K562 (cell line): ENCODE results near the gene PTK7. TPM values are rescaled to one million over a fixed set of nuclear protein-coding genes. Genes with fewer than 3 reads are reported as not detected.

Experiments used
- ATAC-seq: fragments of 200-7000 bp; cut with Tn5 transposase; 3 replicates; pipeline ENCODE4 v1.9.1; 2020; ENCODE audit warnings: moderate library complexity
- BruUV-seq: library from RNA; stranded (reverse); fragments of 400-500 nt; replicated peaks from 2 replicates; lab custom pipeline; 2021; lab: Mats Ljungman, UMichigan
- CTCF ChIA-PET: fragments of 300-600 bp; formaldehyde crosslinking; extraction: SDS; loops from one replicate; lab custom pipeline; 2021; ENCODE audit warnings: low intra/inter-chr PET ratio; lab: Yijun Ruan, JAX
- POLR2A ChIA-PET: fragments of 300-600, 350-650 bp; sonication (Branson Sonifier 250); formaldehyde crosslinking; extraction: SDS; loops from one replicate; lab custom pipeline; 2021; ENCODE audit warnings: antibody characterized with exemption, inconsistent platforms; lab: Yijun Ruan, JAX
- DNase-seq, 4 experiments: peaks; one replicate each; pipeline versions ENCODE4 v3.0.0 to v3.0.0-alpha.2; 2011 to 2018; ENCODE audit warnings: low spot score in 3 of 4, mixed read lengths in 3 of 4; ENCODE audit errors: extremely low read depth in 1 of 4
- FAIRE-seq: peaks from 2 replicates; lab custom pipeline; 2011; peaks lifted over from hg19 to GRCh38; lab: Jason Lieb, UNC
- H2AFZ ChIP-seq: 2 replicates; pipeline ENCODE4 v1.6.0; 2011; ENCODE audit warnings: low read depth, low read length, control low read depth, inconsistent platforms
- H3K27ac ChIP-seq: fragments of 200-600 bp; 3 replicates; pipeline ENCODE4 v1.8.0; 2011; ENCODE audit warnings: low read depth, mild to moderate bottlenecking, control low read depth, inconsistent platforms, low read length, moderate library complexity, mixed read lengths; ENCODE audit errors: extremely low read depth
- H3K27me3 ChIP-seq, 2 experiments: fragments of 300-600 bp in 1 of 2; 2 replicates in 1 of 2; 3 replicates in 1 of 2; pipeline versions ENCODE4 v1.6.0 to v1.8.0; 2011; ENCODE audit warnings: inconsistent platforms in 2 of 2, low read length in 2 of 2, mild to moderate bottlenecking in 1 of 2, mixed read lengths in 1 of 2, moderate library complexity in 1 of 2; ENCODE audit not compliant: control insufficient read depth in 2 of 2, insufficient read depth in 2 of 2
- H3K36me3 ChIP-seq: fragments of 300-600 bp; 3 replicates; pipeline ENCODE4 v1.8.0; 2011; ENCODE audit warnings: mild to moderate bottlenecking, low read length, inconsistent platforms; ENCODE audit not compliant: control insufficient read depth, insufficient read depth
- H3K4me1 ChIP-seq, 2 experiments: fragments of 200-600 bp in 1 of 2; replicated peaks in 1 of 2; 2 replicates in 1 of 2; 3 replicates in 1 of 2; pipeline versions ENCODE4 v1.5.1 to v1.8.0; 2011; ENCODE audit warnings: inconsistent platforms in 2 of 2, low read length in 2 of 2, mild to moderate bottlenecking in 1 of 2, mixed read lengths in 1 of 2, moderate library complexity in 1 of 2; ENCODE audit not compliant: control insufficient read depth in 2 of 2, insufficient read depth in 2 of 2
- H3K4me2 ChIP-seq: 2 replicates; pipeline ENCODE4 v1.6.1; 2011; ENCODE audit warnings: low read length, control low read depth, inconsistent platforms, mixed read lengths; ENCODE audit not compliant: insufficient read depth
- H3K4me3 ChIP-seq: fragments of 200-600 bp; sonication (generic), shearing (Covaris generic); 2 replicates; pipeline ENCODE4 v1.5.1; 2016; ENCODE audit warnings: control low read depth, inconsistent platforms
- H3K79me2 ChIP-seq: fragments of 200-600 bp; 3 replicates; pipeline ENCODE4 v1.8.0; 2011; ENCODE audit warnings: low read length, inconsistent platforms; ENCODE audit not compliant: control insufficient read depth, insufficient read depth
- H3K9ac ChIP-seq, 2 experiments: 2 replicates each; pipeline versions ENCODE4 v1.6.0 to v1.6.1; 2011; ENCODE audit warnings: low read depth in 2 of 2, low read length in 2 of 2, control low read depth in 1 of 2, inconsistent platforms in 1 of 2, mild to moderate bottlenecking in 1 of 2, mixed read lengths in 1 of 2; ENCODE audit not compliant: insufficient read depth in 1 of 2
- H3K9me1 ChIP-seq: one replicate; pipeline ENCODE4 v1.6.0; 2011; ENCODE audit warnings: inconsistent platforms, mild to moderate bottlenecking, low read length, moderate library complexity; ENCODE audit not compliant: control insufficient read depth, insufficient read depth
- H3K9me3 ChIP-seq: replicated peaks from 2 replicates; pipeline ENCODE4 v1.5.1; 2011; ENCODE audit warnings: low read depth, low read length, inconsistent platforms; ENCODE audit not compliant: control insufficient read depth, insufficient read depth
- H4K20me1 ChIP-seq: replicated peaks from 2 replicates; pipeline ENCODE4 v1.6.1; 2011; ENCODE audit warnings: low read length, inconsistent platforms, mixed read lengths; ENCODE audit not compliant: control insufficient read depth, insufficient read depth
- GATA2 ChIP-seq: sonication (generic); formaldehyde crosslinking; IDR thresholded peaks from 2 replicates; pipeline ENCODE4 v1.4.0; 2020; ENCODE audit warnings: mild to moderate bottlenecking, missing genetic modification reagents
- HDGF ChIP-seq: fragments of 450-650 bp; IDR thresholded peaks from 2 replicates; pipeline ENCODE4 v1.6.1; 2016
- KAT7 ChIP-seq: sonication (generic); formaldehyde crosslinking; IDR thresholded peaks from 2 replicates; pipeline ENCODE4 v1.8.0; 2022; ENCODE audit warnings: missing genetic modification reagents, mild to moderate bottlenecking, borderline replicate concordance
- MEF2A ChIP-seq: IDR thresholded peaks from 2 replicates; pipeline ENCODE4 v1.6.1; 2011; ENCODE audit warnings: low read depth, mild to moderate bottlenecking, low read length, moderate library complexity; ENCODE audit not compliant: control insufficient read depth
- OTX1 ChIP-seq: fragments of 450-650 bp; formaldehyde crosslinking; IDR thresholded peaks from 2 replicates; pipeline ENCODE4 v1.4.0; 2022; ENCODE audit warnings: mild to moderate bottlenecking
- POLR2AphosphoS5 ChIP-seq: IDR thresholded peaks from 2 replicates; pipeline ENCODE4 v1.6.1; 2011; ENCODE audit warnings: mild to moderate bottlenecking, low read depth, low read length, moderate library complexity; ENCODE audit not compliant: control insufficient read depth, insufficient read depth
- RBM39 ChIP-seq: fragments of 200-400 bp; formaldehyde crosslinking; optimal IDR thresholded peaks from 2 replicates; pipeline ENCODE3; 2018; ENCODE audit warnings: low read depth, low read length
- SMARCE1 ChIP-seq: fragments of 450-650 bp; IDR thresholded peaks from 2 replicates; pipeline ENCODE4 v1.7.1; 2016; ENCODE audit warnings: mild to moderate bottlenecking
- TRIM24 ChIP-seq, 2 experiments: fragments of 450-650 bp; IDR thresholded peaks; 2 replicates each; pipeline ENCODE4 v1.6.1; 2016
- ZNF24 ChIP-seq: fragments of 450-650 bp; IDR thresholded peaks from 2 replicates; pipeline ENCODE4 v1.6.1; 2016
- WGBS: fragments of 100-300 bp; shearing (Covaris generic); methylation state at CpG from one replicate; pipeline ENCODE4 v1.1.6; 2016; ENCODE audit warnings: low coverage, mixed read lengths; ENCODE audit not compliant: insufficient coverage; ENCODE audit errors: missing lambda C conversion rate; 5-methylcytosine and 5-hydroxymethylcytosine counted together
- in situ Hi-C: fragments of 300-500 bp; cut with MboI; formaldehyde crosslinking; loops from 4 replicates; pipeline ENCODE4 v1.15.0; 2018; ENCODE audit warnings: inconsistent platforms, mixed read lengths
- intact Hi-C: fragments of 100-400 bp; cut with micrococcal nuclease; formaldehyde crosslinking; loops from 2 replicates; pipeline ENCODE4 v1.14.2; 2022
- polyA plus RNA-seq, 8 experiments: library from polyadenylated mRNA; depleted of rRNA in 4 of 8; stranded (reverse) in 5 of 8; unstranded in 3 of 8; fragments of >200 nt; fragmentation: Nextera tagmentation in 2 of 8; fragmentation: Illumina TruSeq in 1 of 8; extraction: Ambion mirVana in 2 of 8; extraction: Trizol in 1 of 8; gene quantifications; 2 replicates each; pipeline versions ENCODE4 v1.2.1 to v1.2.3, GENCODE V29; 2011 to 2014; ENCODE audit warnings: inconsistent platforms in 1 of 8, missing spikeins in 1 of 8
- total RNA-seq, 7 experiments: library from RNA; depleted of rRNA in 6 of 7; stranded (reverse); fragments of >200 nt in 6 of 7; fragmentation: Illumina TruSeq in 2 of 7; extraction: Trizol in 2 of 7; gene quantifications; 2 replicates each; pipeline versions ENCODE4 v1.2.1 to v1.2.3, GENCODE V29; 2011 to 2021; ENCODE audit warnings: low replicate concordance in 1 of 7
- TF ChIP-seq, protein P1 (sequence below): fragments of 450-650 bp; IDR thresholded peaks from 2 replicates; pipeline ENCODE4 v1.6.1; 2016
- TF ChIP-seq, protein P2 (sequence below), 2 experiments: IDR thresholded peaks; 2 replicates each; pipeline ENCODE4 v1.6.1; 2011; ENCODE audit warnings: borderline replicate concordance in 1 of 2, control low read depth in 1 of 2, low read depth in 1 of 2, low read length in 1 of 2, mild to moderate bottlenecking in 1 of 2, mixed read lengths in 1 of 2, moderate library complexity in 1 of 2; ENCODE audit not compliant: insufficient read depth in 1 of 2, insufficient read length in 1 of 2, poor library complexity in 1 of 2, severe bottlenecking in 1 of 2; ENCODE audit errors: extremely low read depth in 1 of 2
- TF ChIP-seq, protein P3 (sequence below), 3 experiments: fragments of 200-800 bp in 1 of 3; sonication (Bioruptor generic) in 1 of 3; sonication (generic) in 1 of 3; formaldehyde crosslinking in 1 of 3; IDR thresholded peaks; 2 replicates each; pipeline versions ENCODE4 v1.6.1 to v1.8.0; 2016 to 2022; ENCODE audit warnings: mild to moderate bottlenecking in 2 of 3, missing compliant biosample characterization in 2 of 3, missing genetic modification characterization in 2 of 3, missing genetic modification reagents in 1 of 3
- TF ChIP-seq, protein P4 (sequence below): sonication (generic); formaldehyde crosslinking; IDR thresholded peaks from 2 replicates; pipeline ENCODE4 v1.8.0; 2022; ENCODE audit warnings: missing genetic modification reagents, mild to moderate bottlenecking, moderate library complexity, borderline replicate concordance

The PTK7 gene
- total and polyA plus RNA-seq, 9 of the 15 experiments (the other 6 are each of a cell fraction or from before 2014, with no cell fraction given) = 0.20 to 6.8 (median 4.2) TPM

GRCh38 chr6:43052225-43052841 lies 23.8 kb upstream of the PTK7 start (continued):
- TF ChIP-seq KAT7 (CRISPR knock-in tag) = peak; percentile 68; the same call in 1 of the 2 replicates
- no peak for TF ChIP-seq TRIM24 (IDR thresholded peaks at IDR 0.05)

GRCh38 chr6:43052842-43053544 lies 23.1 kb upstream of the PTK7 start:
- Histone ChIP-seq H3K4me2 (peak overlapping the region; percentile 93), H3K36me3 (peaks cover 69% of the 10 kb centered on the region), H3K79me2 (peaks cover 29% of the 10 kb centered on the region), H3K27ac (peak overlapping the region; percentile 95), H4K20me1 (no peaks in the 10 kb centered on the region), H2AFZ (peak overlapping the region; percentile 78), H3K9me1 (peaks cover 9% of the 10 kb centered on the region), H3K27me3 (no peaks in the 10 kb centered on the region), H3K9ac (peak overlapping the region; percentile 96 to 97), H3K9me3 (no peaks in the 10 kb centered on the region), H3K4me1 (peaks cover 21 to 29% of the 10 kb centered on the region in 2 experiments), H3K4me3 (peak overlapping the region; percentile 73)
- ChIA-PET POLR2A (interaction anchor here (0.6 to 3.2 kb wide), 11 partner anchors 8 to 98 kb away, joined by 3 to 22 read pairs (median 5); partner anchors contain the start of genes KLHDC3 and MEA1), CTCF (interaction anchor here (0.6 to 0.7 kb wide), 2 partner anchors 17 to 119 kb away, joined by 3 to 5 read pairs; no protein-coding TSS in a partner anchor)
- intact Hi-C loops = no loop called here
- WGBS = 10% methylated on average over 22 of the region's 22 CpGs
- FAIRE-seq (peak; percentile 65), DNase-seq (peak in 2 of 4 experiments; percentile 60 to 67), ATAC-seq (peak; percentile 66)
- in situ Hi-C loops = no loop called here
- BruUV-seq = no TSS peak
- TF ChIP-seq, protein P1, sequence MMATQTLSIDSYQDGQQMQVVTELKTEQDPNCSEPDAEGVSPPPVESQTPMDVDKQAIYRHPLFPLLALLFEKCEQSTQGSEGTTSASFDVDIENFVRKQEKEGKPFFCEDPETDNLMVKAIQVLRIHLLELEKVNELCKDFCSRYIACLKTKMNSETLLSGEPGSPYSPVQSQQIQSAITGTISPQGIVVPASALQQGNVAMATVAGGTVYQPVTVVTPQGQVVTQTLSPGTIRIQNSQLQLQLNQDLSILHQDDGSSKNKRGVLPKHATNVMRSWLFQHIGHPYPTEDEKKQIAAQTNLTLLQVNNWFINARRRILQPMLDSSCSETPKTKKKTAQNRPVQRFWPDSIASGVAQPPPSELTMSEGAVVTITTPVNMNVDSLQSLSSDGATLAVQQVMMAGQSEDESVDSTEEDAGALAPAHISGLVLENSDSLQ = no peak
- TF ChIP-seq, protein P2, sequence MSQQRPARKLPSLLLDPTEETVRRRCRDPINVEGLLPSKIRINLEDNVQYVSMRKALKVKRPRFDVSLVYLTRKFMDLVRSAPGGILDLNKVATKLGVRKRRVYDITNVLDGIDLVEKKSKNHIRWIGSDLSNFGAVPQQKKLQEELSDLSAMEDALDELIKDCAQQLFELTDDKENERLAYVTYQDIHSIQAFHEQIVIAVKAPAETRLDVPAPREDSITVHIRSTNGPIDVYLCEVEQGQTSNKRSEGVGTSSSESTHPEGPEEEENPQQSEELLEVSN (IDR thresholded peaks at IDR 0.05; ENCODE audit: borderline replicate concordance in 1 of 2, extremely low read depth in 1 of 2, insufficient read depth in 1 of 2, insufficient read length in 1 of 2, low read depth in 1 of 2, low read length in 1 of 2, poor library complexity in 1 of 2, severe bottlenecking in 1 of 2) = no peak
- TF ChIP-seq SMARCE1 (0 out of 2 replicates have a peak, but pooled peaks have one; percentile 20), OTX1 (0 out of 2 replicates have a peak, but pooled peaks have one; percentile 4), GATA2 (peak; percentile 66), HDGF (peak; percentile 95), MEF2A (no peak), ZNF24 (no peak), POLR2AphosphoS5 (no peak; the same call in 1 of the 2 replicates), RBM39 (no peak)
- TF ChIP-seq, protein P3, sequence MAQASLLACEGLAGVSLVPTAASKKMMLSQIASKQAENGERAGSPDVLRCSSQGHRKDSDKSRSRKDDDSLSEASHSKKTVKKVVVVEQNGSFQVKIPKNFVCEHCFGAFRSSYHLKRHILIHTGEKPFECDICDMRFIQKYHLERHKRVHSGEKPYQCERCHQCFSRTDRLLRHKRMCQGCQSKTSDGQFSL (CRISPR knock-in tag; IDR thresholded peaks at IDR 0.05) = no peak; the same call in 1 of the 2 replicates
- TF ChIP-seq, protein P3 (tag; IDR thresholded peaks at IDR 0.05) = 0 out of 4 replicates have a peak, but pooled peaks of 1 of the 2 experiments have one; percentile 29
- TF ChIP-seq, protein P4, sequence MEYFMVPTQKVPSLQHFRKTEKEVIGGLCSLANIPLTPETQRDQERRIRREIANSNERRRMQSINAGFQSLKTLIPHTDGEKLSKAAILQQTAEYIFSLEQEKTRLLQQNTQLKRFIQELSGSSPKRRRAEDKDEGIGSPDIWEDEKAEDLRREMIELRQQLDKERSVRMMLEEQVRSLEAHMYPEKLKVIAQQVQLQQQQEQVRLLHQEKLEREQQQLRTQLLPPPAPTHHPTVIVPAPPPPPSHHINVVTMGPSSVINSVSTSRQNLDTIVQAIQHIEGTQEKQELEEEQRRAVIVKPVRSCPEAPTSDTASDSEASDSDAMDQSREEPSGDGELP (CRISPR knock-in tag) = peak; percentile 62; the same call in 1 of the 2 replicates
